WI38 (cell line): ENCODE data around the gene DENND1B.

ENCODE experiments used
- H3K4me3 ChIP-seq: 2 replicates; pipeline ENCODE4 v1.5.1; 2011; ENCODE audit warnings: low read depth, mild to moderate bottlenecking, control low read depth, low read length
- CTCF ChIP-seq: IDR thresholded peaks from 2 replicates; pipeline ENCODE4 v1.5.1; 2012; ENCODE audit warnings: low read depth, mild to moderate bottlenecking, control low read depth, low read length

DENND1B gene

GRCh38 chr1:197740992-197741391 lies 34.3 kb downstream of the DENND1B start:
- no peak for TF ChIP-seq CTCF

GRCh38 chr1:197738927-197739326 lies 36.4 kb downstream of the DENND1B start:
- H3K4me3 ChIP-seq, result no peak overlapping the region
- TF ChIP-seq CTCF, result no peak

More at GRCh38 chr1:197740992-197741391, 34.3 kb downstream of the DENND1B start:
- H3K4me3 ChIP-seq, result no peak overlapping the region

- H3K4me3 ChIP-seq, result no peak overlapping the region
These were observed 37.4 kb downstream of the DENND1B start for GRCh38 chr1:197737916-197738315.

DNA sequence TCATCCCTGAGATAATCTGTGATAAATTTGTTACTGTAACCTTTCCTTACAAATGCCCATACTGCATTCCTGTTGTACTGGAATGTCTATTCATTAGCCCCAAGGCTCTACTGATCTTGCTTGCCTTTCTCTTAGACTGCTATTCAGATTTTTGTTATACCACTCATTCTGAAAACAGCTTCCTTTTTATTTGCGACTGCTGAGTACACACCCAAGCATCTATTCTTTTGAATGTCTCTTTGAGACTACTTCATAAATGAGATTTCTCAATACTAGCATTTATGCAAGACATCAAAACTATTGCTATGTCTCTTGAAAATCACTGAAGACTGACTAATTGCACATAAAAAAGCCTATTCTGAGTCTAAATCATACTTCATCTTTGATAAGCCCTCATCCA lies 38.6 kb downstream of the DENND1B start:
- no peak for TF ChIP-seq CTCF
- no peak overlapping the region for H3K4me3 ChIP-seq

More at GRCh38 chr1:197737916-197738315, 37.4 kb downstream of the DENND1B start:
- no peak for TF ChIP-seq CTCF

GRCh38 chr1:197735461-197735860 lies 39.8 kb downstream of the DENND1B start:
- no peak for TF ChIP-seq CTCF
- H3K4me3 ChIP-seq, result no peak overlapping the region

- TF ChIP-seq CTCF, result no peak
- H3K4me3 ChIP-seq, result no peak overlapping the region
These were observed 42.0 kb downstream of the DENND1B start for GRCh38 chr1:197733324-197733723.

- TF ChIP-seq CTCF, result no peak
- no peak overlapping the region for H3K4me3 ChIP-seq
These were observed 43.1 kb downstream of the DENND1B start for GRCh38 chr1:197732187-197732586.
